Stimulated activated CD4-positive, alpha-beta T cell treated with anti-CD3 and anti-CD28 coated beads, TNF-alpha, amount 100 ng/mL, for 24 hours (primary cell): ENCODE data around the gene SLFN14.
"Not testable (repeated sequence)": the region's sequence is repeated elsewhere in the genome, so short reads cannot be mapped to it uniquely, and the experiment has no call there.

Source experiments
- DNase-seq, 3 experiments: peaks; one replicate each; pipeline ENCODE4 v3.0.0-alpha.2; 2020; ENCODE audit warnings: low read depth in 3 of 3

The SLFN14 gene

GRCh38 chr17:35560703-35561102, at the start of gene SLFN14:
Gene SLFN14, minus strand, starts transcription at chr17:35560819. Its CDS starts 2,757 bp downstream, at chr17:35558062.
- no peak for DNase-seq

DNA sequence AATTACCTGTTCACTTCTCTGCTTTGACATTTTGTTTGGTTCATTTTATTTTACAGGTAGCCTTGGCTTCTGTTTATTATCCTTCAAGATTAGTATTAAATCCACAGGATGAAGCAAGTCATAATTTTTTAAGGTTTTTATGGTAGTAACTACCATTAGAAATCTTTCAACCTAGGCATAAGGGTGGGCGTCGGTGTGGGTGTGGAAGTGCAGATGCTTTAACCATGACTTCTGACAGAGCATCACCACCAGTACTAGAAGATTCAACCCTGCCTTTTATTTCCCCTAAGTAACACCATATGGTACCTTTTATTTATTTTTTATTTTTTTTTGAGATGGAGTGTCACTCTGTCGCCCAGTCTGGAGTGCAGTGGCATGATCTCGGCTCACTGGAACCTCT, 49.2 kb upstream of the SLFN14 start:
- DNase-seq: no peak

- DNase-seq: no peak
Observed at GRCh38 chr17:35607239-35607847, 46.7 kb upstream of the SLFN14 start.

DNA sequence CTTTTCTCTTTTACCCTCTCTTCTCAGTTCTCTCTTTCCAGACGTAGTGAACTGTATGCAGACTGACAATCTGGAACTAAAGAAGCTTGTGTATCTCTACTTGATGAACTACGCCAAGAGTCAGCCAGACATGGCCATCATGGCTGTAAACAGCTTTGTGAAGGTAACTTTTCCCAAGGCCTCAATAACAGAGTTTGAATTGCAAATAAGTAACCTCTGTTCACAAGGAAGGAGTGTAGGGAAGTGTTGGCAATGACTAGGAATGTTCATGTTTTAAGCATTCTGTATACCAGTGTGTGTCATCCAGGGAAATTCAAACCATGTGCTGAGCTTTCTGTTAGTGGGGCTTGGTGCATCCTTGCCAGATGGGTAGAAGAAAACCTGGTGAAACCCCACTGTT, 45.1 kb upstream of the SLFN14 start:
- no peak for DNase-seq

- DNase-seq: no peak
Observed at GRCh38 chr17:35603674-35604073, 43.1 kb upstream of the SLFN14 start.

- DNase-seq: no peak
Observed at GRCh38 chr17:35597604-35598003, 37.0 kb upstream of the SLFN14 start.

DNA sequence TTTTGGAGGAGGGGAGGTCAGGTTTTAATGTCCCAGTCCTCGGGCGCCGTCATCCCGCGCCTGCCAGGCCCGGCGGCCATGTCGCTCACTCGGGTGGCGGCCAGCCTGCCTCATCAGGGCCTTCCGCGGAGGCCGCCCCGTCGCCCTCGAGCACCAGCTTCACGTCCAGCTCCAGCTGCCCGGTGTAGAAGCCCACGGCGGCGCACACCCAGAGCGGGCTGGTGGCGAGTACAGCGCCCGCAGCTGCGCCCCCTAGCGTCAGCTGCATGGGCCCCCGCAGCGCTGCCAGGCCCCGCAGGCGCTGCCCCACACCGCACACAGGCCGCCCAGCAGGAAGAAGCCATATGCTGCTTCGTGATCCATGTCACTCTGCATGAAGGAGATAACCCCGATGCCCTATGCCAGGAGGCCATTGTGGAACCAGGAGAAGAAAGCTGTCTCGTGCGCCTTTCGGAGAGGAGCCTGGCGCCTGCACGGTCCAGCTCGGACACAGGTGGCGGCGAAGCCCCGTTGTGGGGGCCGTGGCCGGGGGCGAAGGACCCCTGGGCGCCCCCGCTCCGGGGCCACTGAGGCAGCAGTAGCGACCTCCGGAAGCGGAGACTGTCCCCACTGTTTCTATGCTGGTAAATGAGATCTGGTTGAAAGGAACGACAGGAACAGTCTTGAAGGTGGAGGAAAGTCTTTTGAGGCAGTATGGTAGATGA, 36.1 kb upstream of the SLFN14 start:
- DNase-seq: no peak

DNA sequence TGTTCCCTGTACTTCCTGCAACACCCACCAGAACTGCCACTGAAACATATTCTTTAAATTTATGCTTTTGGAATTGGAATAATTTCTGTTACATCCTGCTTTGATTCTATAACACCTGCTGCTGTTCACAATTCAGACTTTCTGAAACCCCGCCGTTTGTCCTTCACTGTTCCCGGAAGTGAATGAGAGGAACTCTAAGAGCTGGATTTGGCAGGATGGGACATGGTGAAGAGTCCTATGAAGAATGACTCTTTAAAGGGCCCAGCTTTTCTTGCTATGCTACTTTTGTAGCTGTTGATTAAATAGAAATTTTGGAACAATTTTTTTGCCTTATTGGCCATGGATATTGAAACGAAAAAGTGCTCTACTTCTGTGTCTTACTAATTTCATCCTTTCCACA, 35.5 kb upstream of the SLFN14 start:
- DNase-seq: no peak

- DNase-seq: no peak
Observed at GRCh38 chr17:35588196-35588920, 27.7 kb upstream of the SLFN14 start.

GRCh38 chr17:35587074-35587961, 26.7 kb upstream of the SLFN14 start, which contains the start of gene AP2B1:
Gene AP2B1, plus strand, starts transcription at chr17:35587322. Its CDS starts 6,709 bp downstream, at chr17:35594031.
- DNase-seq: peak; percentile 90 to 96 (median 94)

GRCh38 chr17:35586569-35587073, 26.0 kb upstream of the SLFN14 start:
- DNase-seq: no peak

- no peak for DNase-seq
Observed at GRCh38 chr17:35584061-35584460, 23.4 kb upstream of the SLFN14 start.

DNA sequence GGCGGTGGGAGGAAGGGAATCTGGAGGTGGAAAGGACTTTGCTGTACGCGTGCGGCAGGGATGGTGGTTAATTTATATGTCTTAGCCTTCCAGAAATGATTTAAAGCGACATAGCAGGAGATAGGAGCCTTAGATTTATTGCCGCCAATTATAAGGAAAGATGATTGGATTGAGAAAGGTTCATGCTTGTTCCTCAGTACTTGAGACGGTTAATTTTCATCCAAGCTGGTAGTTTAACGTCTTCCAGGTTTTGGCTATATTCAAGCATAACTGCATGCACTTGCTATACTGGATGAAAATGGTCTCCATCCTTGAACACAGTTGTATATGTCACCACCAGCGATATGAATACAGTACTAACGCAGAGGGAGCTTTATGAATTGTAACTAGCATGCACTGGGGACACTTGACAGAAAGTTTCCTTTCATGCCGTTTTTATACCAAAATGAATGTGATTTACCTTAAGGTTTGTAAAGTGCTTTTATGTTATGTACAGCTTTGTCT, 18.4 kb upstream of the SLFN14 start:
- no peak for DNase-seq

GRCh38 chr17:35578197-35578928, 17.7 kb upstream of the SLFN14 start, which contains the start of gene PEX12:
Gene PEX12, minus strand, starts transcription at chr17:35578571. Its CDS starts 550 bp downstream, at chr17:35578021.
- peak; percentile 71 to 82 (median 76) for DNase-seq

- no peak for DNase-seq
Observed at GRCh38 chr17:35577830-35578196, 17.2 kb upstream of the SLFN14 start.

DNA sequence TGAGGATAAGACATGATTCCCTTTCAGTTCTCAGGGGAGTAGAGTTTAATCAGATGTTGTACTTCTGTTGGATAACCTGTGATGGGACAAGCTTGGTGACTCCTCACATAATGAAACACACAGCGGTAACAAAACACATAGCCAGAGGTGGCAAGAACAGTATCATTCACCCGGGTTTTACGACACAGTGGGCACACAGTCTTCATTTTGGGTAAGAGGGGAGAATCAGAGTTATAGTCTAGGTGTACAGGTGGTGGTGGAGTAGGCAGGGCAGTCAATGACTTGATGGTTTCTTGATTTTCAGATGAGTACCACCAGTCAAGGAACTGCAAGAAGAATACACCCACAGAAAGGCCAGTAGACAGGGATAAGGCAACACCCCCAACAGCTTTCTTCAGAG, 15.1 kb upstream of the SLFN14 start:
- no peak for DNase-seq

GRCh38 chr17:35569405-35569804, 8.8 kb upstream of the SLFN14 start:
- DNase-seq: no peak

GRCh38 chr17:35568561-35568960, 7.9 kb upstream of the SLFN14 start:
- peak in 2 of 3 experiments; percentile 38 to 48 for DNase-seq

- no peak for DNase-seq
Observed at GRCh38 chr17:35566968-35567367, 6.3 kb upstream of the SLFN14 start.

- not testable (repeated sequence) for DNase-seq
Observed at GRCh38 chr17:35563181-35563580, 2.6 kb upstream of the SLFN14 start.
